ENCODE data around the gene SARDH.

SARDH gene

DNA sequence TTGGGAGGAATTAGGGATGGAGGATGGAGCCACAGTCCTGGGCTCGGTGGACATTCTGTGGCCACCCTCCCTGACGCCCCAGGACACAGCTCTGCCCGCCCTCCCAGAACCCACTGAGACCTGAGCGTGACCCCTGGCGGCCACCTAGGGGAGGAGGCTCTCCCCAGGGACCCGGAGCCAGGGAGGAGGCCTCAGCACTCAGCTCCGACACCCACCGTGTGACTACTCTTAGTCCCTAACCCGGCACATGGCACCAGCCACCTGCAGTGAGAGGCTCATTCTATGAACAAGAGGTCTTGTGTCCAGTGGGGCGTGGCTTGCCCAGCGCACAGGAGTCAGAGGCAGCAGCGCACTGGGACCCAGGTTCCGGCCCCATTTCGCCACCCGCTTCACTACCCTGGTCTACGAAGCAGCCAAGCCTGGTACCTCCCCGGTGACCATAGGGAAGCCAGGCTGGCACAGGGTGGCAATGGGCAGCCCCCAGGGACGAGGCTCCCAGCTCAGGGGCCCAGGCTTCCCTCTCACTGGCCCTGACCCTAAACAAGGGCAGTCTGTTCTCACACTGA is 10.2 kb downstream of the SARDH start:
- no peak overlapping the region for H2AFZ ChIP-seq (ENCODE audit: low read length)
- peaks cover 95% of the 10 kb centered on the region for H3K27me3 ChIP-seq (replicated peaks; ENCODE audit: insufficient read depth, low read length)
- H3K27ac ChIP-seq (ENCODE audit: low read length) = no peak overlapping the region
- TF ChIP-seq EZH2phosphoT487 (IDR thresholded peaks at IDR 0.05; ENCODE audit: low read length) (no peak), EZH2 (optimal IDR thresholded peaks at IDR 0.05; ENCODE audit: low read depth, low read length) (no peak)
- TF ChIP-seq, protein P1, sequence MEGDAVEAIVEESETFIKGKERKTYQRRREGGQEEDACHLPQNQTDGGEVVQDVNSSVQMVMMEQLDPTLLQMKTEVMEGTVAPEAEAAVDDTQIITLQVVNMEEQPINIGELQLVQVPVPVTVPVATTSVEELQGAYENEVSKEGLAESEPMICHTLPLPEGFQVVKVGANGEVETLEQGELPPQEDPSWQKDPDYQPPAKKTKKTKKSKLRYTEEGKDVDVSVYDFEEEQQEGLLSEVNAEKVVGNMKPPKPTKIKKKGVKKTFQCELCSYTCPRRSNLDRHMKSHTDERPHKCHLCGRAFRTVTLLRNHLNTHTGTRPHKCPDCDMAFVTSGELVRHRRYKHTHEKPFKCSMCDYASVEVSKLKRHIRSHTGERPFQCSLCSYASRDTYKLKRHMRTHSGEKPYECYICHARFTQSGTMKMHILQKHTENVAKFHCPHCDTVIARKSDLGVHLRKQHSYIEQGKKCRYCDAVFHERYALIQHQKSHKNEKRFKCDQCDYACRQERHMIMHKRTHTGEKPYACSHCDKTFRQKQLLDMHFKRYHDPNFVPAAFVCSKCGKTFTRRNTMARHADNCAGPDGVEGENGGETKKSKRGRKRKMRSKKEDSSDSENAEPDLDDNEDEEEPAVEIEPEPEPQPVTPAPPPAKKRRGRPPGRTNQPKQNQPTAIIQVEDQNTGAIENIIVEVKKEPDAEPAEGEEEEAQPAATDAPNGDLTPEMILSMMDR (IDR thresholded peaks at IDR 0.05; ENCODE audit: low read length) = 0 out of 2 replicates have a peak, but pooled peaks have one; percentile 6
- H3K79me2 ChIP-seq (ENCODE audit: low read length) = no peaks in the 10 kb centered on the region
- H3K9me3 ChIP-seq (replicated peaks; ENCODE audit: insufficient read depth, low read length) = no peaks in the 10 kb centered on the region
- no peaks in the 10 kb centered on the region for H3K9me2 ChIP-seq (replicated peaks; ENCODE audit: insufficient read depth, low read length)
- H3K9ac ChIP-seq (ENCODE audit: low read length) = no peak overlapping the region
- no peak for DNase-seq
- H3K4me2 ChIP-seq (ENCODE audit: low read depth, low read length) = no peak overlapping the region
- H3K36me3 ChIP-seq (replicated peaks; ENCODE audit: insufficient read depth, low read length) = no peaks in the 10 kb centered on the region
- no peaks in the 10 kb centered on the region for H3F3A ChIP-seq (ENCODE audit: insufficient read depth, low read length)
- H3K4me1 ChIP-seq (ENCODE audit: low read length) = no peaks in the 10 kb centered on the region
- H4K20me1 ChIP-seq (ENCODE audit: insufficient read depth, low read length) = no peaks in the 10 kb centered on the region
- no peak overlapping the region for H3K4me3 ChIP-seq (ENCODE audit: low read length)

DNA sequence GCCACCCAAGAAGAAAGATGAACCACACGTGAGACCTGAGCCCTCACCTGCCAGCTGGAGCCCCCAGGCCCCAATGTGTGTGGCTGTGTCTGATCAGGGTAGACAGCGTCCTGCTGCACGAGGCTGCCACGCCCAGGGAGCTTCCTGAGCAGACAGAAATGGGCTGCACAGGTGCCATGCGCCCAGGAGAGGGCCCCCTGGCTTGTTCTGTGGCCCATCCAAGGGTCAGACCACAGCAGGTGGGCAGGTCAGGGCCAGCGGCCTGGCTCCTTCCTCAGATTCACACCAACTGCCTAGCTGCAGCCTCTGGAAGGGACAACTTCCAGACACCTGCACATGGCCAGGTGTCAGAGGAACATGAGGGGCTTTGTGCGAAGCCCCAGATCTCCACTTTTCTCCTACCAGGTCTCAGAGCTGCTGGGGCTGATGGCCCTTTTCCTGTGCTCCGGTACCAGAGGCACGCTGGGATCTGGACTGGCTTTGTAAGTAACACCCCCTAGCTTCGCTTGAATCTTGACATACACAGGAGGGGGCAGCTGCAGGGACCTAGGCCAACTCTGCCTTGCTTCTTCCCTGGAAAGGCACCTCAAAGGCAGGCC is 10.8 kb downstream of the SARDH start:
- Histone ChIP-seq H3K79me2 (ENCODE audit: low read length) (no peaks in the 10 kb centered on the region), H3F3A (ENCODE audit: insufficient read depth, low read length) (no peaks in the 10 kb centered on the region), H3K9me3 (replicated peaks; ENCODE audit: insufficient read depth, low read length) (no peaks in the 10 kb centered on the region), H3K4me1 (ENCODE audit: low read length) (no peaks in the 10 kb centered on the region), H3K4me2 (ENCODE audit: low read depth, low read length) (no peak overlapping the region), H4K20me1 (ENCODE audit: insufficient read depth, low read length) (no peaks in the 10 kb centered on the region), H3K27ac (ENCODE audit: low read length) (no peak overlapping the region), H3K9me2 (replicated peaks; ENCODE audit: insufficient read depth, low read length) (no peaks in the 10 kb centered on the region), H3K36me3 (replicated peaks; ENCODE audit: insufficient read depth, low read length) (no peaks in the 10 kb centered on the region), H3K9ac (ENCODE audit: low read length) (no peak overlapping the region), H2AFZ (ENCODE audit: low read length) (no peak overlapping the region), H3K4me3 (ENCODE audit: low read length) (no peak overlapping the region), H3K27me3 (replicated peaks; ENCODE audit: insufficient read depth, low read length) (peaks cover 95% of the 10 kb centered on the region)
- TF ChIP-seq EZH2phosphoT487 (IDR thresholded peaks at IDR 0.05; ENCODE audit: low read length) (no peak), EZH2 (optimal IDR thresholded peaks at IDR 0.05; ENCODE audit: low read depth, low read length) (no peak)
- TF ChIP-seq, protein P1 (IDR thresholded peaks at IDR 0.05; ENCODE audit: low read length) = no peak
- DNase-seq = no peak

DNA sequence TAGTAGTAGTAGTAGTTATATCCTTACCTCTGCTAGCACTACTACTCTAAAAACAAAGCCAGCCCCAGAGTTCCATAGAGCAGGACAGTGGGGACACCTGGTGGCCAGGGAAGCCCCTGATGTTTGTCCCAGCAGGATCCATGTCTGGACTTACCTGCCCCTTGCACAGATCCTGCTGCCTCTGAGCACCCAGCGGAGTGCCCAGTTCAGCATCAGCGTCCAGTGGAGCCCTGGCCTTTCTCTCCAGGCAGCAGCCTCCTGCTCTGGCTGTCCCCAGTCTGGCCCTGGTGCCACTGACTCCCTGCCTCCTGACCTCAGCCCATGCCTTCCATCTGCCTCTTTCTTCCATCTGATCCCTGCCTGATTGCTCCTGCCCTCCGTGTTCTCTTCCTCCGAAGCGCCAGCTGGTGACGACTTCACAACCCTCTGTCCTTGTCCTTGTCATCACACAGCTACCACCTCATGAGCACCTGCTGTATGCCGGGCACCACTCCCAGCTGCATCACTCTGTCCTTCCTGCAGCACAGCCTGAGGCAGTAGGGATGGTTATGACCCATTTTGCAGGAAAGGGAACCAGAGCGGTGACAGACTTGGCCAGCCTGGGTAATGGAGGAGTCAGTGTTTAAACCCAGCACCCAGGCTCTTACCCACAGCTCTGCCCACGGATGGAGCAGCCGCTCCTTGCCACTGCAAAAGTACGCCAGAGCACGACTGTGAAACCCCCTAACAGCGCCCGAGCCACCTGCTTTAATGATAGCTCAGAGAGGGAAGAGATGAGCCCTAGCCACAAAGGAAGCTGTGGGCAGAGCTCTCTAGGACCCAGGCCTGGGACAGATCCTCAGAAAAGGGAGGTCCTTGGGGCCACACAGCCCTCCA is 11.5 kb downstream of the SARDH start:
- Histone ChIP-seq H3K4me2 (ENCODE audit: low read depth, low read length) (no peak overlapping the region), H3K4me1 (ENCODE audit: low read length) (no peaks in the 10 kb centered on the region), H3K79me2 (ENCODE audit: low read length) (no peaks in the 10 kb centered on the region), H3K4me3 (ENCODE audit: low read length) (no peak overlapping the region), H3F3A (ENCODE audit: insufficient read depth, low read length) (no peaks in the 10 kb centered on the region), H3K36me3 (replicated peaks; ENCODE audit: insufficient read depth, low read length) (no peaks in the 10 kb centered on the region), H3K27me3 (replicated peaks; ENCODE audit: insufficient read depth, low read length) (peaks cover 97% of the 10 kb centered on the region), H4K20me1 (ENCODE audit: insufficient read depth, low read length) (no peaks in the 10 kb centered on the region), H3K9me3 (replicated peaks; ENCODE audit: insufficient read depth, low read length) (no peaks in the 10 kb centered on the region), H2AFZ (ENCODE audit: low read length) (no peak overlapping the region), H3K9ac (ENCODE audit: low read length) (no peak overlapping the region), H3K27ac (ENCODE audit: low read length) (no peak overlapping the region), H3K9me2 (replicated peaks; ENCODE audit: insufficient read depth, low read length) (no peaks in the 10 kb centered on the region)
- no peak for DNase-seq
- TF ChIP-seq EZH2phosphoT487 (IDR thresholded peaks at IDR 0.05; ENCODE audit: low read length) (no peak), EZH2 (optimal IDR thresholded peaks at IDR 0.05; ENCODE audit: low read depth, low read length) (no peak)
- TF ChIP-seq, protein P1 (IDR thresholded peaks at IDR 0.05; ENCODE audit: low read length) = peak; percentile 15; the same call in 1 of the 2 replicates
